Adipocyte (in vitro differentiated cells): ENCODE results near the gene PCDHGB2.
"Not testable (repeated sequence)": the region's sequence is repeated elsewhere in the genome, so short reads cannot be mapped to it uniquely, and the experiment has no call there.

ENCODE experiments used
- DNase-seq: peaks from one replicate; pipeline ENCODE4 v3.0.0-alpha.2; 2015; ENCODE audit warnings: low read depth
- H3K27me3 ChIP-seq: replicated peaks from 2 replicates; pipeline ENCODE4 v1.7.0; 2013; ENCODE audit warnings: mild to moderate bottlenecking, low read length, moderate library complexity; ENCODE audit not compliant: control insufficient read depth, insufficient read depth
- H3K36me3 ChIP-seq: 2 replicates; pipeline ENCODE4 v1.7.0; 2013; ENCODE audit warnings: low read length, mild to moderate bottlenecking, moderate library complexity; ENCODE audit not compliant: control insufficient read depth, insufficient read depth, severe bottlenecking
- H3K4me1 ChIP-seq: 2 replicates; pipeline ENCODE4 v1.7.0; 2013; ENCODE audit warnings: mild to moderate bottlenecking, low read length, moderate library complexity; ENCODE audit not compliant: control insufficient read depth, insufficient read depth
- H3K4me3 ChIP-seq: 2 replicates; pipeline ENCODE4 v1.7.0; 2013; ENCODE audit warnings: mild to moderate bottlenecking, low read length, moderate library complexity
- H3K9ac ChIP-seq: 2 replicates; pipeline ENCODE4 v1.7.0; 2013; ENCODE audit warnings: mild to moderate bottlenecking, low read length, moderate library complexity
- H3K9me3 ChIP-seq: 2 replicates; pipeline ENCODE4 v1.7.0; 2013; ENCODE audit warnings: mild to moderate bottlenecking, low read length, moderate library complexity; ENCODE audit not compliant: control insufficient read depth

Gene PCDHGB2

DNA sequence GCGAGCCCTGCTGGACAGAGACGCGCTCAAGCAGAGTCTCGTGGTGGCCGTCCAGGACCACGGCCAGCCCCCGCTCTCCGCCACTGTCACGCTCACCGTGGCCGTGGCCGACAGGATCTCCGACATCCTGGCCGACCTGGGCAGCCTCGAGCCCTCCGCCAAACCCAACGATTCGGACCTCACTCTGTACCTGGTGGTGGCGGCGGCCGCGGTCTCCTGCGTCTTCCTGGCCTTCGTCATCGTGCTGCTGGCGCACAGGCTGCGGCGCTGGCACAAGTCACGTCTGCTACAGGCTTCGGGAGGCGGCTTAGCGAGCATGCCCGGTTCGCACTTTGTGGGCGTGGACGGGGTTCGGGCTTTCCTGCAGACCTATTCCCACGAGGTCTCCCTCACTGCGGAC lies 27.2 kb upstream of the PCDHGB2 start:
- H3K36me3 ChIP-seq, H3K4me1 ChIP-seq, H3K27me3 ChIP-seq, H3K9ac ChIP-seq, H3K4me3 ChIP-seq, DNase-seq: not testable (repeated sequence)
- H3K9me3 ChIP-seq, result peaks cover 26% of the 10 kb centered on the region

DNA sequence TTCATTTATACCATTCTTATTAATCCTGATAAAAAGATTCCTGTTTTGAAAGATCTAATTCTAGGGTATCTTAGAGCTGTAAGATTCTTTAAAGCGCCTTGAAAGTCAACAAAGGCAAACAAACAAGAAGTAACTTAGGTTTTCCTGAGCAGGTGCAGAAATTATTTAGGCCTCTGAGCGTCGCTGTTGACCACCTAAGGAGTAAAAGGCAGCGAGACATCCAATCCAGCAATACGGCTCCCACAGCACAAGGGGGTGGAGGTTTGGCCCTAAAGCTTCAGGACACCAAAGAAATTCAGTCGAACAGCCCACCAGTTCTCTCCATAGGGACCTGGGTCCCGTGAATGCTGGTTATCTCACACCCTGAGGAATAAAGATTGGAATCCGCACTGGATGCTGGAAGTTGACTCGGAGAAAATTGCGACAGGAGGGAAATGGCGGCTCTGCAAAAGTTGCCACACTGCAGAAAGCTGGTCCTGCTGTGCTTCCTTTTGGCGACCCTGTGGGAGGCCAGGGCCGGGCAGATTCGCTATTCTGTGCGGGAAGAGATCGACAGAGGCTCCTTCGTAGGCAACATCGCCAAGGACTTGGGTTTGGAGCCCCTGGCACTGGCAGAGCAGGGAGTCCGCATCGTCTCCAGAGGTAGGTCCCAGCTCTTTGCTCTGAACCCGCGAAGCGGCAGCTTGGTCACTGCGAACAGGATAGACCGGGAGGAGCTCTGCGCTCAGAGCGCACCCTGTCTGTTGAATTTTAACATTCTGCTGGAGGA lies 21.1 kb upstream of the PCDHGB2 start, which contains the start of gene PCDHGA2:
TSS of gene PCDHGA2 (plus strand) at position 223 of the 769 bp plus-strand sequence.
- Histone ChIP-seq H3K4me1 (no peaks in the 10 kb centered on the region), H3K27me3 (peaks cover 15% of the 10 kb centered on the region), H3K4me3 (peak within 1 kb of the TSS; percentile 79), H3K9me3 (peaks cover 41% of the 10 kb centered on the region), H3K9ac (peak within 1 kb of the TSS; percentile 58), H3K36me3 (no peaks in the 10 kb centered on the region)
- DNase-seq, result peak; percentile 29

DNA sequence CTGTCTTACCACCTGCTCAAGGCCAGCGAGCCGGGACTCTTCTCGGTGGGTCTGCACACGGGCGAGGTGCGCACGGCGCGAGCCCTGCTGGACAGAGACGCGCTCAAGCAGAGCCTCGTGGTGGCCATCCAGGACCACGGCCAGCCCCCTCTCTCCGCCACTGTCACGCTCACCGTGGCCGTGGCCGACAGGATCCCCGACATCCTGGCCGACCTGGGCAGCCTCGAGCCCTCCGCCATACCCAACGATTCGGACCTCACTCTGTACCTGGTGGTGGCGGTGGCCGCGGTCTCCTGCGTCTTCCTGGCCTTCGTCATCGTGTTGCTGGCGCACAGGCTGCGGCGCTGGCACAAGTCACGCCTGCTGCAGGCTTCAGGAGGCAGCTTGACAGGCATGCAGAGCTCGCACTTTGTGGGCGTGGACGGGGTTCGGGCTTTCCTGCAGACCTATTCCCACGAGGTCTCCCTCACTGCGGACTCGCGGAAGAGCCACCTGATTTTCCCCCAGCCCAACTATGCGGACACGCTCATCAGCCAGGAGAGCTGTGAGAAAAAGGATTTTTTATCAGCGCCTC lies 18.9 kb upstream of the PCDHGB2 start:
- peaks cover 15% of the 10 kb centered on the region for H3K27me3 ChIP-seq
- H3K9ac ChIP-seq, H3K4me1 ChIP-seq, H3K36me3 ChIP-seq, H3K4me3 ChIP-seq, DNase-seq: not testable (repeated sequence)
- H3K9me3 ChIP-seq, result peaks cover 60% of the 10 kb centered on the region

DNA sequence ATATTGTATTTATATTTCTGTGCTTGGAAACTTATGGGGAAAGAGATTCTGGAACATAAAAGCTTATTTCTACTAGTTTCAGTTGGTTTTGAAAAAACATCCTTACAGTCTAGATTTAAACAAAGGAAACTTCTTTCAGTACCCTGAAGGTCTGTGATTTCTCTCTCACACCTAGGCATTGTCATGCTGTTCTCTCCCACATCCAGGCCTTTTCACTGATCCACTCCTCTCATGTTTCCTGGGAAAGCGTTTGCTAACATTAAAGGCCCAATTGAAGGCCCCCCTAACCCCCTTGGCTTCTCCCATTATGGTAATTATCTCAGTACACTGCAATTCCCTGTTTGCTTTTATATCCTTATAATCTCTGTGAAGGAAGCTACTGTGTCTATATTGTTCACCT lies 17.0 kb upstream of the PCDHGB2 start:
- H3K9me3 ChIP-seq, result peaks cover 53% of the 10 kb centered on the region
- no peak overlapping the region for H3K9ac ChIP-seq
- H3K4me3 ChIP-seq, result no peak overlapping the region
- no peaks in the 10 kb centered on the region for H3K36me3 ChIP-seq
- DNase-seq, result no peak
- H3K27me3 ChIP-seq, result peaks cover 15% of the 10 kb centered on the region
- no peaks in the 10 kb centered on the region for H3K4me1 ChIP-seq

DNA sequence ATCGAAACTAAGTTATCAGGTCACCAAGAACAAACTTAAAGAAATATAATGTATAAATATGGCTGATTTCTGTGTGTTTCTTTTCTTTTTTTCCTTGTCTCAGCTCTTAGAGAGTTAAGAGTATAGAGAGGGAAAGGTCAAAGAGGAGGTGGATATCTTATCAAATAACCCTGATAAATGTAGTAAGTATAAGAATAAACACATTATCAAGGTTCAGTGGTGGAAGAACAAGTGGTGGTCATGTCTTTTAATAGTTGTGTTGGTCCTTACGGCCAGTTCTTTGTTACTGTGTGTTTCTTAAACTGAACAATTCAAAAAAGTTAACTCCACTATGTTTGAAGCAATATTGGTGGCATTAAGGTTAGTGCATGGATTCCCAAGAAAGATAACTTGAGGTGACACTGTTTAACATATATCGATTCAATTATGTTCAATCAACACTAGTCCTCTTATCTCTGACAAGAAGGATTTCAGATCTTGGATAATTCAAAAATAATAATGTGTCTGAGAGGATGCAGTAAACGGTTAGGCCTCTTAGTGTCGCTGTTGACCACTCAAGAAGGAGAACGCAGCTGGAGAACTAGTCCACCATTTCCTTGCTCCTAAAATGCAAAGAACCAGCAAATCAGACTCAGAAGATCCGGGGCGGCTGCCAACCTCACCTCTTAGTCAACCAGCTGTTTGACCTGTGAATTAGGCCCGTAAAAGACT lies 16.4 kb upstream of the PCDHGB2 start, which contains the start of gene PCDHGA3:
TSS of gene PCDHGA3 (plus strand) at position 588 of the 711 bp plus-strand sequence. CDS start 205 bp downstream, outside the sequence.
- H3K9ac ChIP-seq, result peak within 1 kb of the TSS; percentile 68
- H3K36me3 ChIP-seq, result no peaks in the 10 kb centered on the region
- H3K4me3 ChIP-seq, result peak within 1 kb of the TSS; percentile 79
- H3K27me3 ChIP-seq, result peaks cover 15% of the 10 kb centered on the region
- peaks cover 48% of the 10 kb centered on the region for H3K9me3 ChIP-seq
- peak; percentile 24 for DNase-seq
- H3K4me1 ChIP-seq, result no peaks in the 10 kb centered on the region

DNA sequence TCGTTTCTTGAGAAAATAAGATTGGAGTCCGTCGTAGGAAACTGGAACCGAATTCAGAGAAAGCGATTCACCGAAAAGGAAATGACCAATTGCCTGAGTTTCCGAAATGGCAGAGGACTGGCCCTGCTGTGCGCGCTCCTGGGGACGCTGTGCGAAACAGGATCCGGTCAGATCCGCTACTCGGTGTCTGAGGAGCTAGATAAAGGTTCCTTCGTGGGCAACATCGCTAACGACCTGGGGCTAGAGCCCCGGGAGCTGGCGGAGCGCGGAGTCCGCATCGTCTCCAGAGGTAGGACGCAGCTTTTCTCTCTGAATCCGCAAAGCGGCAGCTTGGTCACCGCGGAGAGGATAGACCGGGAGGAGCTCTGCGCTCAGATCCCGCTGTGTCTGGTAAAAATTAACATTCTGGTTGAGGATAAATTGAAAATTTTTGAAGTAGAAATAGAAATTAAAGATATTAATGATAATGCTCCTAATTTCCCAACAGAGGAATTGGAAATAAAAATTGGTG lies 15.8 kb upstream of the PCDHGB2 start:
- H3K4me3 ChIP-seq, result peak overlapping the region; percentile 79
- peaks cover 42% of the 10 kb centered on the region for H3K9me3 ChIP-seq

DNA sequence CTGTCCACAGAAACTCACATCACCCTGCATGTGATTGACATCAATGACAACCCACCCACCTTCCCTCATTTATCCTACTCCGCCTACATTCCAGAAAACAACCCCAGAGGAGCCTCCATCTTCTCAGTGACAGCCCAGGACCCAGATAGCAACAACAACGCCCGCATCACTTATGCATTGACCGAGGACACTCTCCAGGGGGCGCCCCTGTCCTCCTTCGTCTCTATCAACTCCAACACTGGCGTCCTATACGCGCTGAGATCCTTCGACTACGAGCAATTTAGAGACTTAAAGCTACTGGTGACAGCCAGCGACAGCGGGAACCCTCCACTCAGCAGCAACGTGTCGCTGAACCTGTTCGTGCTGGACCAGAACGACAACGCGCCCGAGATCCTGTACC lies 14.5 kb upstream of the PCDHGB2 start:
- no peaks in the 10 kb centered on the region for H3K4me1 ChIP-seq
- no peaks in the 10 kb centered on the region for H3K36me3 ChIP-seq
- H3K4me3 ChIP-seq, result no peak overlapping the region
- peaks cover 34% of the 10 kb centered on the region for H3K9me3 ChIP-seq
- no peak overlapping the region for H3K9ac ChIP-seq
- DNase-seq, result no peak
- peaks cover 4% of the 10 kb centered on the region for H3K27me3 ChIP-seq

More for the DNA sequence above, 15.8 kb upstream of the PCDHGB2 start:
- DNase-seq, result no peak
- peak overlapping the region; percentile 68 for H3K9ac ChIP-seq
- H3K36me3 ChIP-seq, result no peaks in the 10 kb centered on the region
- H3K4me1 ChIP-seq, result no peaks in the 10 kb centered on the region
- H3K27me3 ChIP-seq, result peaks cover 15% of the 10 kb centered on the region

DNA sequence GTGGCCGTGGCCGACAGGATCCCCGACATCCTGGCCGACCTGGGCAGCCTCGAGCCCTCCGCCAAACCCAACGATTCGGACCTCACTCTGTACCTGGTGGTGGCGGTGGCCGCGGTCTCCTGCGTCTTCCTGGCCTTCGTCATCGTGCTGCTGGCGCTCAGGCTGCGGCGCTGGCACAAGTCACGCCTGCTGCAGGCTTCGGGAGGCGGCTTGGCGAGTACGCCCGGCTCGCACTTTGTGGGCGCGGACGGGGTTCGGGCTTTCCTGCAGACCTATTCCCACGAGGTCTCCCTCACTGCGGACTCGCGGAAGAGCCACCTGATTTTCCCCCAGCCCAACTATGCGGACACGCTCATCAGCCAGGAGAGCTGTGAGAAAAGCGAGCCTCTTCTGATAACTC lies 13.8 kb upstream of the PCDHGB2 start:
- not testable (repeated sequence) for H3K4me1 ChIP-seq, DNase-seq, H3K4me3 ChIP-seq, H3K36me3 ChIP-seq, H3K9ac ChIP-seq, H3K27me3 ChIP-seq
- peaks cover 40% of the 10 kb centered on the region for H3K9me3 ChIP-seq

DNA sequence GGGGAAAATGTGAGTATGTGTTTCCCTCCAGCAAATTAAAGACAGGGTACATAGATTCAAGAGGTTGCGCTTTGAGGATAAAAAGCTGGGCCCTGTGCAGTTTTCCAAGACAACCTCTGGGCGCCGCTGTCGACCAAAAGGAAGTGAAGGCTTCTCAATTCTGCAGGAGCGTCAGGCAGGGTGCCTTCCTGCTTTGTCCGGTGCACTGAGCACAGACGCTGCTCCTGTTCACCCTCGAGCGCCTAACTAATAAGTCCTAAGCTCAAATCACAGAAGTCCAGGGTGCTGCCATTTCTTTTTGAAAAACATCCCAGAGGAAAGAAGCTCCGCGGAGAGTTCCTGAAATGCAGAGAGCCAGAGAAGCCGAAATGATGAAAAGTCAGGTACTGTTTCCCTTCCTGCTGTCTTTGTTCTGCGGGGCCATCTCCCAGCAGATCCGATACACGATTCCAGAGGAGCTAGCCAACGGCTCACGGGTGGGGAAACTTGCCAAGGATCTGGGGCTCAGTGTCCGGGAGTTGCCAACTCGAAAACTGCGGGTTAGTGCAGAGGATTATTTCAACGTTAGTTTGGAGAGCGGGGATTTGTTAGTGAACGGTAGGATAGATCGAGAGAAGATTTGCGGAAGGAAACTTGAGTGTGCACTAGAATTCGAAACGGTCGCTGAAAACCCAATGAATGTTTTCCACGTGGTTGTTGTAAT lies 9.7 kb upstream of the PCDHGB2 start, which contains the start of gene PCDHGB1:
TSS of gene PCDHGB1 (plus strand) at position 183 of the 703 bp plus-strand sequence. CDS start at position 345, 162 bp downstream.
- Histone ChIP-seq H3K9me3 (peaks cover 29% of the 10 kb centered on the region), H3K4me1 (no peaks in the 10 kb centered on the region), H3K4me3 (peak within 1 kb of the TSS; percentile 77), H3K36me3 (no peaks in the 10 kb centered on the region), H3K27me3 (peaks cover 4% of the 10 kb centered on the region), H3K9ac (no peak within 1 kb of the TSS)
- DNase-seq, result peak; percentile 65

DNA sequence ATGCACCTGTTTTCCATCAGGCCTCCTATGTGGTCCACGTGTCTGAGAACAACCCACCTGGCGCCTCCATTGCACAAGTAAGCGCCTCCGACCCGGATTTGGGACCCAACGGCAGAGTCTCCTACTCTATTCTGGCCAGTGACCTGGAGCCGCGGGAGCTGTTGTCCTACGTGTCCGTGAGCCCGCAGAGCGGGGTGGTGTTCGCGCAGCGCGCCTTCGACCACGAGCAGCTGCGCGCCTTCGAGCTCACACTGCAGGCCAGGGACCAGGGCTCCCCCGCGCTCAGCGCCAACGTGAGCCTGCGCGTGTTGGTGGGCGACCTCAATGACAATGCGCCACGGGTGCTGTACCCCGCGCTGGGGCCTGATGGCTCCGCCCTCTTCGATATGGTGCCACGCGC lies 8.2 kb upstream of the PCDHGB2 start:
- DNase-seq, result no peak
- no peak overlapping the region for H3K4me3 ChIP-seq
- H3K9ac ChIP-seq, result no peak overlapping the region

More for the DNA sequence above, 8.2 kb upstream of the PCDHGB2 start:
- peaks cover 37% of the 10 kb centered on the region for H3K9me3 ChIP-seq
- peaks cover 4% of the 10 kb centered on the region for H3K27me3 ChIP-seq
- H3K36me3 ChIP-seq, result no peaks in the 10 kb centered on the region
- H3K4me1 ChIP-seq, result no peaks in the 10 kb centered on the region
